Suprapubic skin (tissue), 4 donors: ENCODE measurements around the gene SLC24A1. TPM values are rescaled to one million over a fixed set of nuclear protein-coding genes. Genes with fewer than 3 reads are reported as not detected.

Source experiments
- DNase-seq, 2 donors: peaks; one replicate each; pipeline ENCODE4 v3.0.0-alpha.2; 2019; ENCODE audit warnings: low spot score in 2 of 2
- H3K27ac ChIP-seq: fragments of 200-600 bp; sonication (generic); one replicate; pipeline ENCODE4 v1.5.1; 2019
- H3K27me3 ChIP-seq: fragments of 200-600 bp; sonication (generic); one replicate; pipeline ENCODE4 v1.5.1; 2019
- H3K36me3 ChIP-seq: fragments of 200-600 bp; sonication (generic); one replicate; pipeline ENCODE4 v1.5.1; 2019
- H3K4me1 ChIP-seq: fragments of 200-600 bp; sonication (generic); one replicate; pipeline ENCODE4 v1.5.1; 2019
- H3K4me3 ChIP-seq: fragments of 200-600 bp; sonication (generic); one replicate; pipeline ENCODE4 v1.5.1; 2019; ENCODE audit warnings: mild to moderate bottlenecking
- H3K9me3 ChIP-seq: fragments of 200-600 bp; sonication (generic); one replicate; pipeline ENCODE4 v1.5.1; 2019
- CTCF ChIP-seq, 2 donors: fragments of 200-600 bp in 1 of 2; fragments of 450-650 bp in 1 of 2; sonication (generic) in 1 of 2; IDR thresholded peaks; one replicate each; pipeline ENCODE4 v1.5.1; 2016 to 2019; ENCODE audit warnings: antibody characterized with exemption in 2 of 2, mild to moderate bottlenecking in 1 of 2, moderate library complexity in 1 of 2
- EP300 ChIP-seq: sonication (generic); formaldehyde crosslinking; IDR thresholded peaks from one replicate; pipeline ENCODE4 v1.6.1; 2017; ENCODE audit warnings: antibody characterized with exemption
- POLR2A ChIP-seq, 2 donors: fragments of 450-650 bp; IDR thresholded peaks; one replicate each; pipeline ENCODE4 v1.6.1; 2017; ENCODE audit warnings: antibody characterized with exemption in 2 of 2, mild to moderate bottlenecking in 2 of 2, moderate library complexity in 2 of 2
- POLR2AphosphoS5 ChIP-seq, 3 donors: sonication (generic); formaldehyde crosslinking; IDR thresholded peaks; one replicate each; pipeline ENCODE4 v1.6.1; 2017; ENCODE audit warnings: antibody characterized with exemption in 3 of 3
- WGBS: methylation state at CpG from one replicate; pipeline ENCODE4 v1.1.5; 2018; 5-methylcytosine and 5-hydroxymethylcytosine counted together
- total RNA-seq, 4 donors: library from RNA; depleted of rRNA; stranded (reverse); fragments of >200 nt; gene quantifications; one replicate each; pipeline ENCODE4 v1.1.0, GENCODE V29; 2016

Gene SLC24A1
- total RNA-seq, 4 donors from 2014 or later, result 4.5 to 14.0 (median 9.4) TPM

GRCh38 chr15:65618560-65619109 lies 3.1 kb upstream of the SLC24A1 start:
- Histone ChIP-seq H3K9me3 (no peaks in the 10 kb centered on the region), H3K27ac (no peak overlapping the region), H3K27me3 (no peaks in the 10 kb centered on the region), H3K36me3 (peaks cover 5% of the 10 kb centered on the region), H3K4me3 (no peak overlapping the region), H3K4me1 (no peaks in the 10 kb centered on the region)
- DNase-seq, result no peak
- 79% methylated on average over 5 of the region's 5 CpGs for WGBS
- TF ChIP-seq EP300 (no peak), CTCF (IDR thresholded peaks at IDR 0.05) (no peak), POLR2AphosphoS5 (IDR thresholded peaks at IDR 0.05) (no peak)

GRCh38 chr15:65619626-65620290 lies 2.0 kb upstream of the SLC24A1 start:
- 82% methylated on average over 5 of the region's 5 CpGs for WGBS

GRCh38 chr15:65620833-65621232 lies 905 bp upstream of the SLC24A1 start:
- TF ChIP-seq POLR2AphosphoS5 (IDR thresholded peaks at IDR 0.05) (no peak), CTCF (IDR thresholded peaks at IDR 0.05) (no peak), POLR2A (IDR thresholded peaks at IDR 0.05) (no peak), EP300 (no peak)
- no peak overlapping the region for H3K4me3 ChIP-seq
- DNase-seq, result no peak
- no peaks in the 10 kb centered on the region for H3K4me1 ChIP-seq
- H3K36me3 ChIP-seq, result peaks cover 26% of the 10 kb centered on the region
- 90% methylated on average over 2 of the region's 2 CpGs for WGBS
- no peak overlapping the region for H3K27ac ChIP-seq
- H3K27me3 ChIP-seq, result no peaks in the 10 kb centered on the region
- no peaks in the 10 kb centered on the region for H3K9me3 ChIP-seq

More at GRCh38 chr15:65619626-65620290, 2.0 kb upstream of the SLC24A1 start:
- Histone ChIP-seq H3K27ac (no peak overlapping the region), H3K4me1 (no peaks in the 10 kb centered on the region), H3K36me3 (peaks cover 15% of the 10 kb centered on the region), H3K4me3 (no peak overlapping the region), H3K27me3 (no peaks in the 10 kb centered on the region), H3K9me3 (no peaks in the 10 kb centered on the region)
- no peak for DNase-seq
- TF ChIP-seq CTCF (IDR thresholded peaks at IDR 0.05) (no peak), POLR2AphosphoS5 (IDR thresholded peaks at IDR 0.05) (no peak), EP300 (no peak), POLR2A (IDR thresholded peaks at IDR 0.05) (no peak)

- Histone ChIP-seq H3K4me3 (no peak overlapping the region), H3K36me3 (peaks cover 36% of the 10 kb centered on the region), H3K27ac (no peak overlapping the region), H3K27me3 (no peaks in the 10 kb centered on the region), H3K4me1 (no peaks in the 10 kb centered on the region), H3K9me3 (no peaks in the 10 kb centered on the region)
- no peak for DNase-seq
- no peak for TF ChIP-seq CTCF (IDR thresholded peaks at IDR 0.05)
- no peak for TF ChIP-seq POLR2AphosphoS5 (IDR thresholded peaks at IDR 0.05)
- TF ChIP-seq EP300, result no peak
- no peak for TF ChIP-seq POLR2A (IDR thresholded peaks at IDR 0.05)
Measured at GRCh38 chr15:65623103-65623502, 1.4 kb downstream of the SLC24A1 start.

GRCh38 chr15:65626856-65627255 lies 5.1 kb downstream of the SLC24A1 start:
- TF ChIP-seq CTCF (IDR thresholded peaks at IDR 0.05) (no peak), EP300 (no peak), POLR2A (IDR thresholded peaks at IDR 0.05) (no peak), POLR2AphosphoS5 (IDR thresholded peaks at IDR 0.05) (no peak)
- Histone ChIP-seq H3K27me3 (no peaks in the 10 kb centered on the region), H3K36me3 (peaks cover 32% of the 10 kb centered on the region), H3K9me3 (no peaks in the 10 kb centered on the region), H3K4me1 (no peaks in the 10 kb centered on the region), H3K4me3 (no peak overlapping the region), H3K27ac (no peak overlapping the region)
- no peak for DNase-seq
- WGBS, result 75% methylated on average over 4 of the region's 4 CpGs
